Retina (tissue), 1 donor: ENCODE measurements around the gene CALML4.
"Not testable (repeated sequence)": the region's sequence is repeated elsewhere in the genome, so short reads cannot be mapped to it uniquely, and the experiment has no call there.

Source experiments
- DNase-seq: peaks from one replicate; pipeline ENCODE4 v3.0.0-alpha.2; 2016

CALML4 gene

DNA sequence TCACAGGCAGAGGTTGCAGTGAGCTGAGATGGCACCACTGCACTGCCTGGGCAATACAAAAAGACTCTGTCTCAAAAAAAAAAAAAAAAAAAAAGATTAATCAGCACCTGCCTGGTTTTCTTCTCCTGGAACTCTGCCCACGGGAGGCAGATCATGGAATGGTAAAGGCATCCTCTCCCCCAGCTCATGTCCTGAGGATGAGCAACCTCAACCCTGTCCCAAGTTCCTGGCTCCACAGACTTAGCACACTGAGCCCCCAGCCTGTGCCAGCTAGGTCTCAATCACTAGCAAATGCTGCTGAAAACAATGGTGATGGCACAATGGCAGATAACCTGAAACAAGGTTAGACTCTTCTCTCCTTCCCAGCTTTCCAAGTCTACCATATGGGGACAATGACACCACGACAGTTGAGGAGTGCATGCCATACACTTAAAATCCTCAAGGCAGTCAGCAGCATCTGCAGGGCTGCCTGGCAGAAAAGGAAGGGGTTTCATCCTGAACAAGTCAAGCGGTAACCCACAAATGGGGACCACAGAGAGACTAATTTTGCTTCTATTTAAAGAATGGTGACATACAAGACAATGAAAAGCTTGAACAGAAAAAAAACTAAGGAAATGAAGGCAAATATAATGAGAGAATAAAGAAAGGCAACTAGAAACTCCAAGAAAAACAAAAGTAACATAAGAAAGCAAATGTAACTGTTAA, 19.6 kb upstream of the CALML4 start:
- DNase-seq, result no peak

- no peak for DNase-seq
These were observed 19.0 kb upstream of the CALML4 start for GRCh38 chr15:68224108-68224507.

DNA sequence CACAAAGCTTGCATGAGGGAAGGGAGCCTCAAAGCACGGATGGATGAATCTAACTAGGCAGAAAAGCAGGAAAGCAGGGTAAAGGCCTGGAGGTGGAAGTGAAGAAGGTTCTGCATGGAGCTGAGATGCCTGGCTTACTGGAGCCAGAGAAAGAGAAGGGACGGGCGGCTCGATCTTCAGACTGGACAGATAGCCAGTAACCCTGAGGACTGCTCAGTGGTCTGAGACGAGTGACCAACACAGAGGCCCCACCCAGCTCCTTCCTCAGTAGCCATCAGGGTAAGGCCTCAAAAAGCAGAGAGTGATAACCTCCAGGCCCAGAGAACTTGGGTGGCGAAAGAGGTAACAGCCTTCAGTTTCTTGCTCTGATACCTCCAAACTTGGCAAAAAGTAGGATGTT, 18.0 kb upstream of the CALML4 start:
- DNase-seq, result no peak

DNA sequence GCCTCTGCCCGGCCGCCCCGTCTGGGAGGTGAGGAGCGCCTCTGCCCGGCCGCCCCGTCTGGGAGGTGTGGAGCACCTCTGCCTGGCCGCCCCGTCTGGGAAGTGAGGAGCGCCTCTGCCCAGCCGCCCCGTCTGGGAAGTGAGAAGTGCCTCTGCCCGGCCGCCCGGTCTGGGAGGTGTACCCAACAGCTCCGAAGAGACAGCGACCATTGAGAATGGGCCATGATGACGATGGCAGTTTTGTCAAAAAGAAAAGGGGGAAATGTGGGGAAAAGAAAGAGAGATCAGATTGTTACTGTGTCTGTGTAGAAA, 17.3 kb upstream of the CALML4 start:
- not testable (repeated sequence) for DNase-seq

GRCh38 chr15:68221530-68222431, 16.6 kb upstream of the CALML4 start:
- DNase-seq, result not testable (repeated sequence)

DNA sequence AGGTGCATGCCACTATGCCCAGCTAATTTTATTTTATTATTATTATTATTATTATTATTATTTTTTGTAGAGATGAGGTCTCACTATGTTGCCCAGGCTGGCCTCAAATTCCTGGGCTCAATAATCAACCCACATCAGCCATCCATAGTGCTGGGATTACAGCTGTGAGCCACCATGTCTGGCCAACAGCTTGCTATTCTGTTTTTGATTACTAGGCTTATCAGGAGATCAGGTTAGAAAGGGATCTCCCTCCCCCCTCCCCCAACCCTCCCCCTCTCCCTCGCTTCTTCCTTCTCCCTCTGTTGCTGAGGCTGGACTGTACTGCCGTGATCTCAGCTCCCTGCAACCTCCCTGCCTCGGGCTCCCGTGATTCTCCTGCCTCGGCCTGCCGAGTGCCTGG, 15.8 kb upstream of the CALML4 start:
- DNase-seq, result no peak

GRCh38 chr15:68220489-68220888, 15.4 kb upstream of the CALML4 start:
- DNase-seq, result no peak

DNA sequence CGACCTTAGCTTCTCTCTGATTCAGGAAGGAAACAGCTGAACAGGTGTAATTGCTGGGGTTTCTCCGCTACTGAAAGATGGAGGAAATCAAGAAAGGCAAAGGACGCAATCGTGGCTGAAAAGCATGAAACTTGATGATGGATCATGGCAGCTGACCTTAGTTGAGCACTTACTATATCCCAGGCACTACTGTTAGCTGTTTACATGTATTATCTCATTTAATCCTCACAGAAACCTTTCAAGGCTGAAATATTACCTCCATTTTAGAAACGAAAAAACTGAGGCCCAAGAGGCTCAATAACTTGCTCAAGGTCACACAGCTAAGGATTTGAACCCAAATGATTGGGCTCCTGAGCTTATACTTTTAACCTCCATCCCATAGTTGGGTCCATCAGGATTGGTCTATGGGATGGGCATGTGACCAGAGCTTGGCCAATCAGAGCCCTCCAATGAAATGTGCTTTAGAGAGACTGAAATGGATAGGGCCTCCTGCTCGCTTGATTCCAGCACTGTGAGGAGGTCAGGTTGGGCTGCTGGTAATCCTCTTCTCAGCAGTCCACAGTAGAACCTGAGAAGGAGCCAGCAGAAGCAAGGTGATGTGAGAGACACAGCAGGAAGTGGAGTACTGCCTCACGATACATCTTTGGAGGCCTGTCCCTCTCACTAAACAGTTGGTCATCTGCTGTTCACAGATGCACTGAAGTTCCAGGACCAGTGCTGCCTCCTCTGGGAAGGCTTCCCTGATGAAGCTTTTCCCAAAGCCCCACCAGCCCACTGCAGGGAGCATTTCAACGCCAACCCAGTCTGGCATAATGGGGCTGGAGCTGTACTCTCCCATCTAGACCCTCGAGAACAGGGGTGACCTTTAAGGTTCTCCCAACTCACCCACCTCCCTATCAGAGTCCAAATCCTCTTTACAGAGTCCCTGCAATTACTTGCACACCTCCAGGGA, 14.0 kb upstream of the CALML4 start:
- DNase-seq, result no peak

GRCh38 chr15:68218331-68218730, 13.2 kb upstream of the CALML4 start:
- no peak for DNase-seq

DNA sequence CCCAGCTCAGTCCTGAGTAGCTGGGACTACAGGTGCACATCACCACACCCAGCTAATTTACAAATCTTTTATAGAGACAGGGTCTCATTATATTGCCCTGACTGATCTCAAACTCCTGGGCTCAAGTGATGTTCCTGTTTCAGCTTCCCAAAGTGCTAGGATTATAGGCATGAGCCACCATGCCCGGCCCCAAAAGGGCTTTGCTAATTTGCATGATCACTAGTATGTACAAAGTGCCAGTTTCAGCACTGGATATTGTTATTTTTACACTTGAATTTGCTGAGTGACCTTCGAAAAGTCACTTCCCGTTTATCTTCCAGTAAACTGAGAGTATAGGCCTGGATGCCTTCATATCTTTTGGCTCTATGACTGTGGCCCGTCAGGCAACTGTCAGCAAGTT, 12.2 kb upstream of the CALML4 start:
- no peak for DNase-seq

DNA sequence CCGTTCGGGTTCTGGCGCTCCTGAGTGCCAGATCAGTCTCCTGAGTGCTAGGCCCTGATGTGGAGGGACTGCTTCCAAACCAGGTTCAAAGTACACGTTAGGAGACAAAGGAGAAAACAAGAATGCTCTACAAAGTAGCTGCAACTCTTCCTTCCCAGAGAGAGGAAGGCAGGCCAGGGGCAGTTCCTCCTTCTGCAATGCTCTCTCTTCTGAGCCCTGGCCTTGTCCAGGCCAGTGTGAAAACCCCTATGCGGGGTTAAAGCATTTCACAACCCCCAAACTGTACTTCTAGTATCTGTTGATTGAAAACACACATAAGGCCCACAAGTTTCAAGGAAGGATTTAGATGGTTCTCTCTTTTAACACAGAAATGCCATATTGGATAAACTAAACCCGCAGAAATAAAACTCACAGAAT, 9.7 kb upstream of the CALML4 start:
- DNase-seq, result no peak

DNA sequence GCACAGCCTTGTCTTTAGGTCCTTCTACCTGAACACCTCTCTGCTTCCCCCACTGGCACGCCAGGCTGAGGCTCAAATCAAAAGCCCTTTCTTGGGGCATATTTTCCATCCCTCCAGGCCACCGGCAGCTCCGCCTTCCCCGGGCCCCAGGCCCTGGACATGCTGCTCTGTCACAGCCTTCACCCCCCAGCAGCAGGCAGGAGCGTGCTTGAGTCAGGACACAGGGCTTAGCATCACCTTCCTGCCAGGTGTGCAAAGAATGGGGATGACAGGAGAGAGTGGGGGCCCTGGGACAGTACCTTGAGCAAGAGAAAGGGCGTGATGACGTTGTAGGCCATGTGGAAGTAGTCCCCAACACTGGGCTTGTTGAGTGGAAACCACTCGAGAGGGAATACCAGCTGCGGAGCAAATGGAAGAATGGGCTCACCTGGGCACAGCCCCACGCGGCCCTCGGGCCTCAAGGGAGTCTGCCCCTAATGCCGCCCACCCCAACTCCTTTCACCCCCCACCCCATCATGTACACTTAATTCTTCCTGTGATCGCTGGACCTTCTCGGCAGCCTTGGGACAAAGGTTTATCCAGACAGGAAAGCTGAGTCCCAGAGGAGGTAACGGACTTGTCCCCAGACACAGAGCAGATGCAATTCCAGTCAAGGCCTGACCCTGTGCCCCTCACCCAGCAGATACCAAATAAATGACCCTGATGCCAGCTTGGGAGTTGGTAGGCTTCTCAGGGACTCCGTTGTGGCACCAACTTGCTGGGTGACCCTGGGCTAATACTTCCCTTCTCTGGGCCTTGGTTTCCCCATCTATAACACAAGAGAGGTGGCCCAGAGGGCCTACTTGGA, 9.1 kb upstream of the CALML4 start:
- DNase-seq, result no peak

- not testable (repeated sequence) for DNase-seq
These were observed 8.3 kb upstream of the CALML4 start for GRCh38 chr15:68213491-68213845.

GRCh38 chr15:68211656-68212320, 6.7 kb upstream of the CALML4 start:
- DNase-seq, result no peak

GRCh38 chr15:68210821-68211655, 5.9 kb upstream of the CALML4 start:
- DNase-seq, result peak; percentile 85

GRCh38 chr15:68210409-68210756, 5.3 kb upstream of the CALML4 start:
- DNase-seq, result no peak

GRCh38 chr15:68209735-68210408, 4.7 kb upstream of the CALML4 start:
- no peak for DNase-seq

- DNase-seq, result no peak
These were observed 4.1 kb upstream of the CALML4 start for GRCh38 chr15:68209272-68209671.

GRCh38 chr15:68208636-68209240, 3.6 kb upstream of the CALML4 start:
- DNase-seq, result no peak

DNA sequence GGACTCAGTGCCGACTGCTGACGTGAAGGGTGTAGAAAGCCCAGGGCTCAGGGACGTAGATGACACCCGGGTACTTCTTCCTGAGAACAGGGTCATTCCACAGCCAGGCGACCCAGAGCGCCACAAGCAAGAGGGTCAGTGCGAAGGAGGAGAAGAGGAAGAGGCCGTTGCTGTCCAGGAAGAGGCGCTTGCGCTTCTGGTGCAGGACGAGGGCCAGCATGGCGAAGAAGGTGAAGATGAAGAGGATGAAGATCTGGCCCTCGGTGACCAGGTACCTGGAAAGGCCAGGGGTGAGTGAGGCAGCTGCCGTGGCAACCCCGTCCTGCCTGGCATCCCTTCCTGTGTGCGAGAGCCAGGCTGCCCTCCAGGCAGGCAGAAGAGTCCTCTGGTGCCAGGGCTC, 3.0 kb upstream of the CALML4 start:
- DNase-seq, result no peak
